MM.1S (cell line): Measurements from ENCODE around the gene TRA2A.

Source experiments
- DNase-seq: peaks from one replicate; pipeline ENCODE4 v3.0.0-alpha.2; 2015
- H2AFZ ChIP-seq: fragments of 300-600 bp; sonication (generic); 2 replicates; pipeline ENCODE4 v1.6.0; 2016; ENCODE audit warnings: antibody characterized with exemption, low read length
- H3F3A ChIP-seq: fragments of 300-600 bp; sonication (generic); 2 replicates; pipeline ENCODE4 v1.6.1; 2016; ENCODE audit warnings: mild to moderate bottlenecking, antibody characterized with exemption, low read length, moderate library complexity, mixed read lengths; ENCODE audit not compliant: insufficient read depth
- H3K27ac ChIP-seq: fragments of 300-600 bp; sonication (generic); 2 replicates; pipeline ENCODE4 v1.5.1; 2016; ENCODE audit warnings: mild to moderate bottlenecking, low read length
- H3K27me3 ChIP-seq: fragments of 300-600 bp; sonication (generic); replicated peaks from 2 replicates; pipeline ENCODE4 v1.6.0; 2016; ENCODE audit warnings: low read length; ENCODE audit not compliant: insufficient read depth
- H3K36me3 ChIP-seq: fragments of 300-600 bp; sonication (generic); replicated peaks from 2 replicates; pipeline ENCODE4 v1.6.1; 2016; ENCODE audit warnings: mild to moderate bottlenecking, low read length, mixed read lengths; ENCODE audit not compliant: insufficient read depth
- H3K4me1 ChIP-seq: fragments of 300-600 bp; sonication (generic); 2 replicates; pipeline ENCODE4 v1.6.1; 2016; ENCODE audit warnings: low read length, mixed read lengths
- H3K4me2 ChIP-seq: fragments of 300-600 bp; sonication (generic); 2 replicates; pipeline ENCODE4 v1.6.0; 2016; ENCODE audit warnings: low read depth, low read length
- H3K4me3 ChIP-seq: fragments of 300-600 bp; sonication (generic); 2 replicates; pipeline ENCODE4 v1.5.1; 2016; ENCODE audit warnings: low read length, mixed read lengths
- H3K79me2 ChIP-seq: fragments of 300-600 bp; sonication (generic); 2 replicates; pipeline ENCODE4 v1.6.1; 2016; ENCODE audit warnings: mixed run types, low read length, mixed read lengths
- H3K9ac ChIP-seq: fragments of 300-600 bp; sonication (generic); 2 replicates; pipeline ENCODE4 v1.6.1; 2016; ENCODE audit warnings: low read length, mixed read lengths
- H3K9me2 ChIP-seq: fragments of 300-600 bp; sonication (generic); replicated peaks from 2 replicates; pipeline ENCODE4 v1.6.1; 2016; ENCODE audit warnings: mild to moderate bottlenecking, low read length, mixed read lengths; ENCODE audit not compliant: insufficient read depth
- H3K9me3 ChIP-seq: fragments of 300-600 bp; sonication (generic); replicated peaks from 2 replicates; pipeline ENCODE4 v1.6.1; 2016; ENCODE audit warnings: mild to moderate bottlenecking, low read length, mixed read lengths; ENCODE audit not compliant: insufficient read depth
- H4K20me1 ChIP-seq: fragments of 300-600 bp; sonication (generic); 2 replicates; pipeline ENCODE4 v1.6.1; 2016; ENCODE audit warnings: mild to moderate bottlenecking, low read length, moderate library complexity, mixed read lengths; ENCODE audit not compliant: insufficient read depth
- EZH2 ChIP-seq: fragments of 300-600 bp; sonication (generic); optimal IDR thresholded peaks from 2 replicates; pipeline ENCODE3; 2017; ENCODE audit warnings: low read depth, mild to moderate bottlenecking, antibody characterized with exemption, low read length, mixed read lengths
- EZH2phosphoT487 ChIP-seq: fragments of 300-600 bp; sonication (generic); IDR thresholded peaks from 2 replicates; pipeline ENCODE4 v1.6.1; 2018; ENCODE audit warnings: antibody characterized with exemption, low read length
- TF ChIP-seq, protein P1 (sequence below): fragments of 300-600 bp; sonication (generic); IDR thresholded peaks from 2 replicates; pipeline ENCODE4 v1.5.1; 2016; ENCODE audit warnings: antibody characterized with exemption, low read length, mixed read lengths

TRA2A gene

DNA sequence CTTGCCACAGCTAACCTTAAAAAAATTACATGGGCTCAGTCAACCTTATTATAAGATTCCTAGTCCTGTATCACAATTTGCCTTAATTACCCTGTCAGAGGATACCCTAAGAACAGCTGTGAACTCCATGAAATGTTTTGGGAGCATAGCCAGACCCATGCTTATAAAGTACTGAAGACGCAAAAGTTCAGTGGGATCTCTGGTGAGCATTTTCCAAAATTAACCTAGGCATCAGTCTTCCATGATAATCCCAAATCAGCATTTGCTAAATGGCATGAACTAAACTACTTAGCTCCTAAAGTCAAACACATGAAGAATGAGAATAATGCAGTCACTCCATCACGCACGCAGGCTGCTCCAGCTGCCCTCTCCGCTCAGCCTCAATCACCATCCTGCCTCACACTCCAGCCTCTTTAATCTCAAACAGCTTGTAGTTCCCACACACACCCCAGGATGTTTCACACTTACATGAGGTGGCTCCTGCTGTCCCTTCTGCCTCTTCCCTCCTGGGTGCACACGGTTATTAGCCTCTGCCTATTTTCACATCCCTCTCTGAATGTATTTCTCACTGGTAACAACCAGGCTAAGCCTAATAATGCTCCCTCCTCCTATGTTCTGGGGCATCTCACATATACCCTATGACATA is 76.8 kb downstream of the TRA2A start:
- Histone ChIP-seq H3K4me3 (no peak overlapping the region), H3K27ac (no peak overlapping the region), H3K9me2 (no peaks in the 10 kb centered on the region), H2AFZ (no peak overlapping the region), H3K36me3 (no peaks in the 10 kb centered on the region), H3F3A (no peaks in the 10 kb centered on the region), H3K4me1 (no peaks in the 10 kb centered on the region), H3K27me3 (no peaks in the 10 kb centered on the region), H3K79me2 (no peaks in the 10 kb centered on the region), H3K9me3 (no peaks in the 10 kb centered on the region), H3K9ac (no peak overlapping the region), H3K4me2 (no peak overlapping the region), H4K20me1 (no peaks in the 10 kb centered on the region)
- no peak for DNase-seq
- no peak for TF ChIP-seq EZH2phosphoT487
- TF ChIP-seq, protein P1, sequence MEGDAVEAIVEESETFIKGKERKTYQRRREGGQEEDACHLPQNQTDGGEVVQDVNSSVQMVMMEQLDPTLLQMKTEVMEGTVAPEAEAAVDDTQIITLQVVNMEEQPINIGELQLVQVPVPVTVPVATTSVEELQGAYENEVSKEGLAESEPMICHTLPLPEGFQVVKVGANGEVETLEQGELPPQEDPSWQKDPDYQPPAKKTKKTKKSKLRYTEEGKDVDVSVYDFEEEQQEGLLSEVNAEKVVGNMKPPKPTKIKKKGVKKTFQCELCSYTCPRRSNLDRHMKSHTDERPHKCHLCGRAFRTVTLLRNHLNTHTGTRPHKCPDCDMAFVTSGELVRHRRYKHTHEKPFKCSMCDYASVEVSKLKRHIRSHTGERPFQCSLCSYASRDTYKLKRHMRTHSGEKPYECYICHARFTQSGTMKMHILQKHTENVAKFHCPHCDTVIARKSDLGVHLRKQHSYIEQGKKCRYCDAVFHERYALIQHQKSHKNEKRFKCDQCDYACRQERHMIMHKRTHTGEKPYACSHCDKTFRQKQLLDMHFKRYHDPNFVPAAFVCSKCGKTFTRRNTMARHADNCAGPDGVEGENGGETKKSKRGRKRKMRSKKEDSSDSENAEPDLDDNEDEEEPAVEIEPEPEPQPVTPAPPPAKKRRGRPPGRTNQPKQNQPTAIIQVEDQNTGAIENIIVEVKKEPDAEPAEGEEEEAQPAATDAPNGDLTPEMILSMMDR, result no peak
- TF ChIP-seq EZH2, result no peak
